ENCODE measurements around the gene TYROBP. TPM values are rescaled to one million over a fixed set of nuclear protein-coding genes. Genes with fewer than 3 reads are reported as not detected.

TYROBP gene
- polyA plus RNA-seq, 2 of the 4 experiments (the other 2 are of a cell fraction) = 0.21 TPM; not detected in 1

DNA sequence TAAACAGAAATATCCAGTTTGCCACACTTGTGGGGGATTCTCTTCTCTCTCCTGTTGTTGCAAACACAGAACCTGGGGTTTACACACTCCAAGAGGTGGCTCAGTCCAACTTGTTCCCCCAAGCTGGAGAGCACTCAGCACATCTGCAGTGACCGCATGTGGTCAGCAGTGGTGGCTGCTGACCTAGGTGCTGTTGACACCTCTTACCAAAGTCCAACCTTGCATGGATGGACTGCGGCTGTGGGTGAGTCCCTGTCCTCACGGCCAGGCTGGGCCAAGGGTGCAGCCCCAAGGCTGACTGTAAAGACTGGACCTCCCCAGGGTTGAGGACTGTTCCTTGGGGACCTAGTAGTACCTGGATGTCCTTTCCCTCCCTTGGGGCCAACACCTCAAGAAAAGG, 34.1 kb upstream of the TYROBP start:
- TF ChIP-seq POLR2A (IDR thresholded peaks at IDR 0.05; ENCODE audit: low read length) (no peak), FOSL2 (IDR thresholded peaks at IDR 0.05) (no peak), FOSL2 (CRISPR knock-in tag; IDR thresholded peaks at IDR 0.05) (no peak), RCOR1 (IDR thresholded peaks at IDR 0.05; ENCODE audit: low read depth, low read length) (no peak), ZNF302 (CRISPR knock-in tag; IDR thresholded peaks at IDR 0.05) (no peak), RFX5 (IDR thresholded peaks at IDR 0.05) (no peak), GATA3 (IDR thresholded peaks at IDR 0.05; ENCODE audit: borderline replicate concordance) (no peak), ZSCAN20 (CRISPR knock-in tag; IDR thresholded peaks at IDR 0.05) (no peak), SREBF2 (IDR thresholded peaks at IDR 0.05) (no peak), KDM1A (IDR thresholded peaks at IDR 0.05; ENCODE audit: low read depth) (no peak), SMC3 (IDR thresholded peaks at IDR 0.05) (no peak), HDAC2 (IDR thresholded peaks at IDR 0.05) (no peak), TFCP2L1 (CRISPR knock-in tag; IDR thresholded peaks at IDR 0.05) (no peak)
- TF ChIP-seq, protein P1, sequence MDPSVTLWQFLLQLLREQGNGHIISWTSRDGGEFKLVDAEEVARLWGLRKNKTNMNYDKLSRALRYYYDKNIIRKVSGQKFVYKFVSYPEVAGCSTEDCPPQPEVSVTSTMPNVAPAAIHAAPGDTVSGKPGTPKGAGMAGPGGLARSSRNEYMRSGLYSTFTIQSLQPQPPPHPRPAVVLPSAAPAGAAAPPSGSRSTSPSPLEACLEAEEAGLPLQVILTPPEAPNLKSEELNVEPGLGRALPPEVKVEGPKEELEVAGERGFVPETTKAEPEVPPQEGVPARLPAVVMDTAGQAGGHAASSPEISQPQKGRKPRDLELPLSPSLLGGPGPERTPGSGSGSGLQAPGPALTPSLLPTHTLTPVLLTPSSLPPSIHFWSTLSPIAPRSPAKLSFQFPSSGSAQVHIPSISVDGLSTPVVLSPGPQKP (IDR thresholded peaks at IDR 0.05; ENCODE audit: low read depth, low read length) = no peak
- TF ChIP-seq, protein P2, sequence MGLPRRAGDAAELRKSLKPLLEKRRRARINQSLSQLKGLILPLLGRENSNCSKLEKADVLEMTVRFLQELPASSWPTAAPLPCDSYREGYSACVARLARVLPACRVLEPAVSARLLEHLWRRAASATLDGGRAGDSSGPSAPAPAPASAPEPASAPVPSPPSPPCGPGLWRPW (IDR thresholded peaks at IDR 0.05) = no peak
- TF ChIP-seq, protein P3, sequence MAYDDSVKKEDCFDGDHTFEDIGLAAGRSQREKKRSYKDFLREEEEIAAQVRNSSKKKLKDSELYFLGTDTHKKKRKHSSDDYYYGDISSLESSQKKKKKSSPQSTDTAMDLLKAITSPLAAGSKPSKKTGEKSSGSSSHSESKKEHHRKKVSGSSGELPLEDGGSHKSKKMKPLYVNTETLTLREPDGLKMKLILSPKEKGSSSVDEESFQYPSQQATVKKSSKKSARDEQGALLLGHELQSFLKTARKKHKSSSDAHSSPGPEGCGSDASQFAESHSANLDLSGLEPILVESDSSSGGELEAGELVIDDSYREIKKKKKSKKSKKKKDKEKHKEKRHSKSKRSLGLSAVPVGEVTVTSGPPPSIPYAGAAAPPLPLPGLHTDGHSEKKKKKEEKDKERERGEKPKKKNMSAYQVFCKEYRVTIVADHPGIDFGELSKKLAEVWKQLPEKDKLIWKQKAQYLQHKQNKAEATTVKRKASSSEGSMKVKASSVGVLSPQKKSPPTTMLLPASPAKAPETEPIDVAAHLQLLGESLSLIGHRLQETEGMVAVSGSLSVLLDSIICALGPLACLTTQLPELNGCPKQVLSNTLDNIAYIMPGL (CRISPR knock-in tag; IDR thresholded peaks at IDR 0.05; ENCODE audit: borderline replicate concordance) = no peak
- no peak overlapping the region for H3K4me2 ChIP-seq
- H3K4me1 ChIP-seq = peaks cover 11% of the 10 kb centered on the region
- DNase-seq (ENCODE audit: low read depth in 1 of 2, low spot score in 1 of 2) (no peak), ATAC-seq (no peak), FAIRE-seq (no peak)
- 88% methylated on average over 3 of the region's 3 CpGs for WGBS (ENCODE audit: missing lambda C conversion rate)
- ChIA-PET CTCF (interaction anchor here (0.5 to 3.2 kb wide), 3 partner anchors 61 to 268 kb away, joined by 3 to 19 read pairs (median 5); no protein-coding TSS in a partner anchor), POLR2A (interaction anchor here (0.7 kb wide), 1 partner anchor 36 kb away, joined by 5 read pairs; no protein-coding TSS in a partner anchor)
- no peaks in the 10 kb centered on the region for H3K9me3 ChIP-seq
- no peak overlapping the region for H3K4me3 ChIP-seq
- no peak overlapping the region for H3K27ac ChIP-seq

DNA sequence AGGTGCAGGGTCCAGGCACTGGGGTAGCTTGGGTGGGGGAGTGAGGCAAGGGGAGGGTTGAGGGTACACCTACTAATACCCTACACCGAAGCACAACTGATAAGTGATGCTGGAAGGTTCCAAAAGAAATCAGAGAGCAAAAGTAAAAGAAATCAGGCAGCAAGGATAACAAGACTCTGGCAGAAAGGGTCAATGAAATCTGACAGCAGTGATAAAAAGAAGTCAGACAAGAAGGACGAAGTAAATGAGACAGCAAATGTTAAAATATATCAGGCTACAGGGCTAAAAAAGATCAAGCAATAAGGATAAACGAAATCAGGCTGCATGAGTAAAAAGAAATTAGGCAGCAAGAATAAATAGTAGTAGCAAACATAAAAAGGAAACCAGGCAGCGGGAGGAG, 32.7 kb upstream of the TYROBP start:
- H3K27ac ChIP-seq = no peak overlapping the region
- no peak overlapping the region for H3K4me2 ChIP-seq
- peaks cover 17% of the 10 kb centered on the region for H3K4me1 ChIP-seq
- no peak overlapping the region for H3K4me3 ChIP-seq
- ChIA-PET CTCF (interaction anchor here (0.6 to 3.2 kb wide), 8 partner anchors 8 to 130 kb away, joined by 3 to 19 read pairs (median 4); partner anchors contain the start of gene ALKBH6), POLR2A (interaction anchor here (0.5 kb wide), 1 partner anchor 16 kb away, joined by 3 read pairs; no protein-coding TSS in a partner anchor)
- TF ChIP-seq, protein P4, sequence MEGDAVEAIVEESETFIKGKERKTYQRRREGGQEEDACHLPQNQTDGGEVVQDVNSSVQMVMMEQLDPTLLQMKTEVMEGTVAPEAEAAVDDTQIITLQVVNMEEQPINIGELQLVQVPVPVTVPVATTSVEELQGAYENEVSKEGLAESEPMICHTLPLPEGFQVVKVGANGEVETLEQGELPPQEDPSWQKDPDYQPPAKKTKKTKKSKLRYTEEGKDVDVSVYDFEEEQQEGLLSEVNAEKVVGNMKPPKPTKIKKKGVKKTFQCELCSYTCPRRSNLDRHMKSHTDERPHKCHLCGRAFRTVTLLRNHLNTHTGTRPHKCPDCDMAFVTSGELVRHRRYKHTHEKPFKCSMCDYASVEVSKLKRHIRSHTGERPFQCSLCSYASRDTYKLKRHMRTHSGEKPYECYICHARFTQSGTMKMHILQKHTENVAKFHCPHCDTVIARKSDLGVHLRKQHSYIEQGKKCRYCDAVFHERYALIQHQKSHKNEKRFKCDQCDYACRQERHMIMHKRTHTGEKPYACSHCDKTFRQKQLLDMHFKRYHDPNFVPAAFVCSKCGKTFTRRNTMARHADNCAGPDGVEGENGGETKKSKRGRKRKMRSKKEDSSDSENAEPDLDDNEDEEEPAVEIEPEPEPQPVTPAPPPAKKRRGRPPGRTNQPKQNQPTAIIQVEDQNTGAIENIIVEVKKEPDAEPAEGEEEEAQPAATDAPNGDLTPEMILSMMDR (IDR thresholded peaks at IDR 0.05) = no peak
- no peak for TF ChIP-seq SREBF2 (IDR thresholded peaks at IDR 0.05)
- TF ChIP-seq, protein P5, sequence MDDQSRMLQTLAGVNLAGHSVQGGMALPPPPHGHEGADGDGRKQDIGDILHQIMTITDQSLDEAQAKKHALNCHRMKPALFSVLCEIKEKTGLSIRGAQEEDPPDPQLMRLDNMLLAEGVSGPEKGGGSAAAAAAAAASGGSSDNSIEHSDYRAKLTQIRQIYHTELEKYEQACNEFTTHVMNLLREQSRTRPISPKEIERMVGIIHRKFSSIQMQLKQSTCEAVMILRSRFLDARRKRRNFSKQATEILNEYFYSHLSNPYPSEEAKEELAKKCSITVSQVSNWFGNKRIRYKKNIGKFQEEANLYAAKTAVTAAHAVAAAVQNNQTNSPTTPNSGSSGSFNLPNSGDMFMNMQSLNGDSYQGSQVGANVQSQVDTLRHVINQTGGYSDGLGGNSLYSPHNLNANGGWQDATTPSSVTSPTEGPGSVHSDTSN (IDR thresholded peaks at IDR 0.05) = no peak
- no peak for TF ChIP-seq RNF2 (IDR thresholded peaks at IDR 0.05; ENCODE audit: borderline replicate concordance, low read depth)
- no peak for TF ChIP-seq EHMT2 (IDR thresholded peaks at IDR 0.05; ENCODE audit: low read depth)
- no peak for TF ChIP-seq TP53 (CRISPR knock-in tag; IDR thresholded peaks at IDR 0.05)
- TF ChIP-seq, protein P6, sequence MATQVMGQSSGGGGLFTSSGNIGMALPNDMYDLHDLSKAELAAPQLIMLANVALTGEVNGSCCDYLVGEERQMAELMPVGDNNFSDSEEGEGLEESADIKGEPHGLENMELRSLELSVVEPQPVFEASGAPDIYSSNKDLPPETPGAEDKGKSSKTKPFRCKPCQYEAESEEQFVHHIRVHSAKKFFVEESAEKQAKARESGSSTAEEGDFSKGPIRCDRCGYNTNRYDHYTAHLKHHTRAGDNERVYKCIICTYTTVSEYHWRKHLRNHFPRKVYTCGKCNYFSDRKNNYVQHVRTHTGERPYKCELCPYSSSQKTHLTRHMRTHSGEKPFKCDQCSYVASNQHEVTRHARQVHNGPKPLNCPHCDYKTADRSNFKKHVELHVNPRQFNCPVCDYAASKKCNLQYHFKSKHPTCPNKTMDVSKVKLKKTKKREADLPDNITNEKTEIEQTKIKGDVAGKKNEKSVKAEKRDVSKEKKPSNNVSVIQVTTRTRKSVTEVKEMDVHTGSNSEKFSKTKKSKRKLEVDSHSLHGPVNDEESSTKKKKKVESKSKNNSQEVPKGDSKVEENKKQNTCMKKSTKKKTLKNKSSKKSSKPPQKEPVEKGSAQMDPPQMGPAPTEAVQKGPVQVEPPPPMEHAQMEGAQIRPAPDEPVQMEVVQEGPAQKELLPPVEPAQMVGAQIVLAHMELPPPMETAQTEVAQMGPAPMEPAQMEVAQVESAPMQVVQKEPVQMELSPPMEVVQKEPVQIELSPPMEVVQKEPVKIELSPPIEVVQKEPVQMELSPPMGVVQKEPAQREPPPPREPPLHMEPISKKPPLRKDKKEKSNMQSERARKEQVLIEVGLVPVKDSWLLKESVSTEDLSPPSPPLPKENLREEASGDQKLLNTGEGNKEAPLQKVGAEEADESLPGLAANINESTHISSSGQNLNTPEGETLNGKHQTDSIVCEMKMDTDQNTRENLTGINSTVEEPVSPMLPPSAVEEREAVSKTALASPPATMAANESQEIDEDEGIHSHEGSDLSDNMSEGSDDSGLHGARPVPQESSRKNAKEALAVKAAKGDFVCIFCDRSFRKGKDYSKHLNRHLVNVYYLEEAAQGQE (IDR thresholded peaks at IDR 0.05) = no peak
- TF ChIP-seq TFCP2L1 (CRISPR knock-in tag; IDR thresholded peaks at IDR 0.05) = no peak
- no peak for TF ChIP-seq SMC3 (IDR thresholded peaks at IDR 0.05)
- TF ChIP-seq ZSCAN20 (CRISPR knock-in tag; IDR thresholded peaks at IDR 0.05) = no peak
- no peak for TF ChIP-seq CHD2 (IDR thresholded peaks at IDR 0.05; ENCODE audit: low read length, partially characterized antibody)
- DNase-seq (ENCODE audit: low read depth in 1 of 2, low spot score in 1 of 2) (no peak), ATAC-seq (no peak), FAIRE-seq (peak; percentile 97)
- no peaks in the 10 kb centered on the region for H3K9me3 ChIP-seq
- 75% methylated on average over 4 of the region's 4 CpGs for WGBS (ENCODE audit: missing lambda C conversion rate)
